Osteoblast (primary cell): ENCODE measurements around the gene MEGF11. TPM values are rescaled to one million over a fixed set of nuclear protein-coding genes. Genes with fewer than 3 reads are reported as not detected.

Experiments
- DNase-seq: peaks from one replicate; pipeline ENCODE4 v3.0.0; 2011; ENCODE audit warnings: low spot score, mixed read lengths; ENCODE audit not compliant: insufficient read length; ENCODE audit errors: missing footprints
- H2AFZ ChIP-seq: 2 replicates; pipeline ENCODE4 v1.6.0; 2011; ENCODE audit warnings: mild to moderate bottlenecking, low read length
- H3K27ac ChIP-seq: 2 replicates; pipeline ENCODE4 v1.5.1; 2011; ENCODE audit warnings: mild to moderate bottlenecking, low read depth, low read length, moderate library complexity
- H3K27me3 ChIP-seq: 2 replicates; pipeline ENCODE4 v1.6.0; 2012; ENCODE audit warnings: mild to moderate bottlenecking, control low read depth, inconsistent platforms, low read length, moderate library complexity; ENCODE audit not compliant: insufficient read depth
- H3K36me3 ChIP-seq: 2 replicates; pipeline ENCODE4 v1.5.1; 2011; ENCODE audit warnings: mild to moderate bottlenecking, low read length, control low read depth, moderate library complexity; ENCODE audit not compliant: insufficient read depth
- H3K4me1 ChIP-seq: 2 replicates; pipeline ENCODE4 v1.5.1; 2011; ENCODE audit warnings: mild to moderate bottlenecking, low read length, control low read depth, moderate library complexity; ENCODE audit not compliant: insufficient read depth
- H3K4me2 ChIP-seq: 2 replicates; pipeline ENCODE4 v1.6.0; 2011; ENCODE audit warnings: mild to moderate bottlenecking, low read length; ENCODE audit not compliant: insufficient read depth
- H3K4me3 ChIP-seq: fragments of 200-600 bp; sonication (generic); 3 replicates; pipeline ENCODE4 v1.5.1; 2012; ENCODE audit warnings: mild to moderate bottlenecking, low read length, inconsistent platforms; ENCODE audit not compliant: insufficient read depth
- H3K79me2 ChIP-seq: 2 replicates; pipeline ENCODE4 v1.6.0; 2012; ENCODE audit warnings: mild to moderate bottlenecking, low read length, control low read depth, inconsistent platforms; ENCODE audit not compliant: insufficient read depth
- H3K9me3 ChIP-seq: 2 replicates; pipeline ENCODE4 v1.5.1; 2011; ENCODE audit warnings: low read depth, low read length, control low read depth
- H4K20me1 ChIP-seq: 2 replicates; pipeline ENCODE4 v1.6.0; 2012; ENCODE audit warnings: mild to moderate bottlenecking, low read length, control low read depth; ENCODE audit not compliant: insufficient read depth
- total RNA-seq: library from RNA; depleted of rRNA; stranded (reverse); fragments of >200 nt; gene quantifications from 2 replicates; pipeline ENCODE4 v1.2.3, GENCODE V29; 2012
- TF ChIP-seq, protein P1 (sequence below): IDR thresholded peaks from 2 replicates; pipeline ENCODE4 v1.5.1; 2011; ENCODE audit warnings: mild to moderate bottlenecking, low read depth, low read length, moderate library complexity; ENCODE audit errors: extremely low read depth

The MEGF11 gene
- total RNA-seq, 1 donor = not detected

DNA sequence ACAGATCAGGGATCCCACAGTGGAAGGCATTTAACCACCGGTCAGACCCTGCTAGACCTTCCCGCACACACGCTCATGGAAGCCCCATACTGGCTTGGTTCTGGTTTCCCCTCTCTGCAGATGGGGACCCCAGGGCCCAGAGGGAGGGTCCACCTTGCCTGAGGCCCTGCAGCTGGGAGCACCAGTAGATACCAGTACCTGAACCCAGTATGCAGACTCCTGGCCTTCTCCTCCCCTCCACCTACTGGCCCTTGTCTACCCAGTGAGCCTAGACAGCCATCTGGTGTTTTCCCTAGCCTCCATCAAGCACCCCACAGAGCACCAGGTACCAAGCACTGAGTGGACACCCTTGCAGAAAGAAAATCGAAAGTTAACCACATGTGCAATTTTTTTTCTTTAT is 65.1 kb downstream of the MEGF11 start:
- H3K4me1 ChIP-seq = no peaks in the 10 kb centered on the region
- H3K4me2 ChIP-seq = no peak overlapping the region
- no peak overlapping the region for H3K27ac ChIP-seq
- no peaks in the 10 kb centered on the region for H3K9me3 ChIP-seq
- no peaks in the 10 kb centered on the region for H3K79me2 ChIP-seq
- no peaks in the 10 kb centered on the region for H3K36me3 ChIP-seq
- H4K20me1 ChIP-seq = no peaks in the 10 kb centered on the region
- no peak overlapping the region for H3K4me3 ChIP-seq
- DNase-seq = peak; percentile 39
- TF ChIP-seq, protein P1, sequence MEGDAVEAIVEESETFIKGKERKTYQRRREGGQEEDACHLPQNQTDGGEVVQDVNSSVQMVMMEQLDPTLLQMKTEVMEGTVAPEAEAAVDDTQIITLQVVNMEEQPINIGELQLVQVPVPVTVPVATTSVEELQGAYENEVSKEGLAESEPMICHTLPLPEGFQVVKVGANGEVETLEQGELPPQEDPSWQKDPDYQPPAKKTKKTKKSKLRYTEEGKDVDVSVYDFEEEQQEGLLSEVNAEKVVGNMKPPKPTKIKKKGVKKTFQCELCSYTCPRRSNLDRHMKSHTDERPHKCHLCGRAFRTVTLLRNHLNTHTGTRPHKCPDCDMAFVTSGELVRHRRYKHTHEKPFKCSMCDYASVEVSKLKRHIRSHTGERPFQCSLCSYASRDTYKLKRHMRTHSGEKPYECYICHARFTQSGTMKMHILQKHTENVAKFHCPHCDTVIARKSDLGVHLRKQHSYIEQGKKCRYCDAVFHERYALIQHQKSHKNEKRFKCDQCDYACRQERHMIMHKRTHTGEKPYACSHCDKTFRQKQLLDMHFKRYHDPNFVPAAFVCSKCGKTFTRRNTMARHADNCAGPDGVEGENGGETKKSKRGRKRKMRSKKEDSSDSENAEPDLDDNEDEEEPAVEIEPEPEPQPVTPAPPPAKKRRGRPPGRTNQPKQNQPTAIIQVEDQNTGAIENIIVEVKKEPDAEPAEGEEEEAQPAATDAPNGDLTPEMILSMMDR = no peak
- no peak overlapping the region for H2AFZ ChIP-seq
- peaks cover 18% of the 10 kb centered on the region for H3K27me3 ChIP-seq

DNA sequence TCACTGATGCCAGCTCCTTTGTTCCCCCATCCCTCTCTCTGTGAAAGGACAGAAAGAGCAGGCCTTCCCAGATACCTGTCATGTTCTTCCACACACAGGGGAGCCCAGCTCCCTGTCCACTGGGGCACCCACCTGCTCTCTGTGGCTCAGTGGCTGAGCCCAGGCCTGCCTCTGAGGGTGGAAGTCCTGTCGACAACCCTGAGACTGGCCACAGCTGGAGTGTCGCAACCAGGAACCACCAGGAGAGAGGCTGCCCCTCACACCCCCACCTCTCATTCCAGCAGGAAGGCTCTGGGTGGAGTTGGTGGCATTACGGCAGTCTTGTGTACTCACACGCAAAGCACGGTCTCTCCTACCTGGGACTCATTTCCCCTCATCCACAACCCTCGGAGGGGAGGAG is 66.3 kb downstream of the MEGF11 start:
- H2AFZ ChIP-seq = no peak overlapping the region
- no peak overlapping the region for H3K27ac ChIP-seq
- no peaks in the 10 kb centered on the region for H3K9me3 ChIP-seq
- no peaks in the 10 kb centered on the region for H4K20me1 ChIP-seq
- H3K4me3 ChIP-seq = no peak overlapping the region
- H3K4me2 ChIP-seq = no peak overlapping the region
- peaks cover 23% of the 10 kb centered on the region for H3K27me3 ChIP-seq
- DNase-seq = no peak
- no peaks in the 10 kb centered on the region for H3K79me2 ChIP-seq
- H3K36me3 ChIP-seq = no peaks in the 10 kb centered on the region
- TF ChIP-seq, protein P1 = no peak
- no peaks in the 10 kb centered on the region for H3K4me1 ChIP-seq

DNA sequence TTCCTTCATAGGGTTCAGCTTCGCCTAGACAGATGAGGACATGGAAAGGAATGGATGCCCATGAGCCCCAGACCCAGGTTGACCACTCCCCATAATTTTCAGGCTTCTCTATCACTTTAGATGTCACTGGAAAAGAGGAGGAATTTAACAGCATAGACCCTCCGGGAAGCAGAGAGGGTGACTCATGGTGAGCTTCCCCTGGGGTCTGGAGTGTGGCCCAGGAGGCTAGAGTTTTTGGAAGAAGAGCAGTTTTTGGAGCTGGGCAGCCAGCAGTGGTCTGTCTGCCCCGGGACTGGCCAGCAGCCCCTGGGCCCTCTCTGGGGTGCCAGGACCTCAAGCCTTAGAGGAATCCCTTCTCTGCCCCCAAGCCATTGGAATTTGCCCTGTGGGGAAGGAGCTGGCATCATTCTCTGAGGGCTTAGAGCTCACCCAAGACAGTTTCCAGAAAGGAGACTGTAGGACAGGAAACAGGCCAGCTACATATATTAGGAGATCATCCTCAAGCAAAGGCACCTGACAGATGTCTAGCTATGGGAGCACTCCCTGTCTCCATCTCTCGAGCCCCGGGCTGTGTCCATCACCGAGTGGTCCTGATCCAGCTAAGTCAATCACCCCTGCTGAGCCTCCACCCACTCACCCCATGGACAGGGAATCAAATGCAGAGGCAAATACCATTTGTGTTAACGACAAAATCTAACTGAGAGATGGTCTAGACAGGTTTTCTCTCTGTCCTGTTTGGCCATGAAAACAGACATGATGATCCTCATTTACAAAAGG is 67.3 kb downstream of the MEGF11 start:
- Histone ChIP-seq H2AFZ (no peak overlapping the region), H3K27ac (no peak overlapping the region), H3K4me3 (no peak overlapping the region), H3K4me2 (no peak overlapping the region), H3K36me3 (no peaks in the 10 kb centered on the region), H3K79me2 (no peaks in the 10 kb centered on the region), H3K4me1 (no peaks in the 10 kb centered on the region), H3K27me3 (peaks cover 23% of the 10 kb centered on the region), H4K20me1 (no peaks in the 10 kb centered on the region), H3K9me3 (no peaks in the 10 kb centered on the region)
- DNase-seq = peak; percentile 77
- TF ChIP-seq, protein P1 = no peak

DNA sequence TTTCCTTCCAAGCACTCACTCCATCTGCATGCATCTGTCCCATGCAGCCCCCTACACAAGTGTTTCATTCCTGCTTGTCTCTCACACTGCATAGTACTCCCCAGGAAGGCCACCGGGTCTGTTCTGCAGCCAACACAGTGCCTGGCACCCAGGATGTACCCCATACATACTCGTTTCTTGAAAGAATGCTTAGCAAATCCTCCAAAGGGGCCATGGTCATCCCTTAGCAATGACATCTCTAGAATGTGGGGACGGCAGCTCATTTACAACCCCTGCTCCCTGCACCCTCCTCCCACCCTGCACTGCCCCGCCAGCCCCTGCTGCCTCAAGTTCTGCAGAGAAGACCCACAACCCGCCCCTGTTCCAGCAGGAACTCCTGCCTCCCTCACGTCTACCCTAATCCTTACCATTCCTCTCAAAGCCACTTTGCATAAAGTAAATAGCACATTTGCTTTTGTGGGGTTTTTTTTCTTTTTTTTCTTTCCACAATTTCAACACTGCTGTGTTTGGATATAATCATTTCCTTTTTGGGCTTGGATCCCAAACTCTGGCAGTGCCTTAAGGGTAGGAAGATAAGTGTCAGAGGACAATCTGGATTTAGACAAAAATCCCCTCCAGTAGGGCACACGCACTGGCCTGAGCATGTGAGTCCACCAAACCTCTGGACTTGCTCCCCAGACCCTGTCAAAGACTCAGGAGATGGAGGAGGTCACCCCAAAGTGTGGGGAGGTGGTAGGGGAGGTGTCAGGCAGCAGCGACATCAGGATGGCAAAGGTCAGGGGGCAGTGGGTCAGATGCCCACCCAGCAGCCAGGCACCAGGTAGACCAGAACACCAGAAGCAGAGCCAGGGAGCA is 68.4 kb downstream of the MEGF11 start:
- Histone ChIP-seq H3K4me2 (no peak overlapping the region), H2AFZ (no peak overlapping the region), H3K36me3 (no peaks in the 10 kb centered on the region), H3K9me3 (no peaks in the 10 kb centered on the region), H3K4me3 (no peak overlapping the region), H3K27ac (no peak overlapping the region), H3K79me2 (no peaks in the 10 kb centered on the region), H4K20me1 (no peaks in the 10 kb centered on the region), H3K27me3 (peaks cover 29% of the 10 kb centered on the region), H3K4me1 (no peaks in the 10 kb centered on the region)
- TF ChIP-seq, protein P1 = no peak
- DNase-seq = peak; percentile 18
